ENCODE measurements around the gene KRT5. TPM values are rescaled to one million over a fixed set of nuclear protein-coding genes. Genes with fewer than 3 reads are reported as not detected.

KRT5 gene
- total RNA-seq (13.0 and 15.8 TPM in 2 replicates), polyA plus RNA-seq (7.4 and 11.3 TPM in 2 replicates)

GRCh38 chr12:52519826-52520662, at the start of gene KRT5:
Gene KRT5, minus strand, starts transcription at chr12:52520394. Its CDS starts 98 bp downstream, at chr12:52520296.
- 86% methylated on average over 29 of the region's 29 CpGs for WGBS (ENCODE audit: low lambda C conversion rate, missing lambda C conversion rate)
- peaks cover 14% of the 10 kb centered on the region for H3K4me1 ChIP-seq (ENCODE audit: insufficient read depth)
- H3K4me2 ChIP-seq: no peak within 1 kb of the TSS
- TF ChIP-seq CTCF (IDR thresholded peaks at IDR 0.05; ENCODE audit: poor library complexity) (no peak), EZH2 (IDR thresholded peaks at IDR 0.05; ENCODE audit: borderline replicate concordance) (no peak), EZH2phosphoT487 (IDR thresholded peaks at IDR 0.05; ENCODE audit: low read depth, severe bottlenecking, unreplicated experiment) (no peak)
- peak within 1 kb of the TSS; percentile 22 for H3K27ac ChIP-seq
- no peaks in the 10 kb centered on the region for H3K9me3 ChIP-seq (ENCODE audit: low read depth)
- no peak for DNase-seq (ENCODE audit: low spot score)
- H3K27me3 ChIP-seq: no peaks in the 10 kb centered on the region
- no peak within 1 kb of the TSS for H2AFZ ChIP-seq
- H3K4me3 ChIP-seq: no peak within 1 kb of the TSS
- no peaks in the 10 kb centered on the region for H3K79me2 ChIP-seq
- no peaks in the 10 kb centered on the region for H3K9me2 ChIP-seq (replicated peaks; ENCODE audit: insufficient read depth)
- no peaks in the 10 kb centered on the region for H3K36me3 ChIP-seq (replicated peaks; ENCODE audit: insufficient read depth, low read depth)
- no peaks in the 10 kb centered on the region for H4K20me1 ChIP-seq (ENCODE audit: insufficient read depth, poor library complexity, severe bottlenecking)

GRCh38 chr12:52568111-52568510, 47.9 kb upstream of the KRT5 start:
- Histone ChIP-seq H3K27ac (no peak overlapping the region), H3K4me2 (no peak overlapping the region), H3K9me2 (replicated peaks; ENCODE audit: insufficient read depth) (no peaks in the 10 kb centered on the region), H4K20me1 (ENCODE audit: insufficient read depth, poor library complexity, severe bottlenecking) (no peaks in the 10 kb centered on the region), H3K4me1 (ENCODE audit: insufficient read depth) (no peaks in the 10 kb centered on the region), H3K36me3 (replicated peaks; ENCODE audit: insufficient read depth, low read depth) (no peaks in the 10 kb centered on the region), H2AFZ (no peak overlapping the region), H3K9me3 (ENCODE audit: low read depth) (no peaks in the 10 kb centered on the region), H3K27me3 (peaks cover 19% of the 10 kb centered on the region), H3K79me2 (no peaks in the 10 kb centered on the region), H3K4me3 (no peak overlapping the region)
- no peak for DNase-seq (ENCODE audit: low spot score)
- TF ChIP-seq EZH2 (IDR thresholded peaks at IDR 0.05; ENCODE audit: borderline replicate concordance) (no peak), EZH2phosphoT487 (IDR thresholded peaks at IDR 0.05; ENCODE audit: low read depth, severe bottlenecking, unreplicated experiment) (no peak), CTCF (IDR thresholded peaks at IDR 0.05; ENCODE audit: poor library complexity) (no peak)
- WGBS (ENCODE audit: low lambda C conversion rate, missing lambda C conversion rate): 95% methylated on average over 12 of the region's 12 CpGs

GRCh38 chr12:52566847-52567291, 46.7 kb upstream of the KRT5 start:
- WGBS (ENCODE audit: low lambda C conversion rate, missing lambda C conversion rate): 83% methylated on average over 7 of the region's 8 CpGs
- Histone ChIP-seq H3K4me1 (ENCODE audit: insufficient read depth) (no peaks in the 10 kb centered on the region), H4K20me1 (ENCODE audit: insufficient read depth, poor library complexity, severe bottlenecking) (no peaks in the 10 kb centered on the region), H3K4me2 (no peak overlapping the region), H3K27me3 (peaks cover 19% of the 10 kb centered on the region), H3K79me2 (no peaks in the 10 kb centered on the region), H3K9me3 (ENCODE audit: low read depth) (no peaks in the 10 kb centered on the region), H3K9me2 (replicated peaks; ENCODE audit: insufficient read depth) (no peaks in the 10 kb centered on the region), H3K36me3 (replicated peaks; ENCODE audit: insufficient read depth, low read depth) (no peaks in the 10 kb centered on the region), H2AFZ (no peak overlapping the region), H3K4me3 (no peak overlapping the region), H3K27ac (no peak overlapping the region)
- no peak for TF ChIP-seq EZH2phosphoT487 (IDR thresholded peaks at IDR 0.05; ENCODE audit: low read depth, severe bottlenecking, unreplicated experiment)
- no peak for TF ChIP-seq EZH2 (IDR thresholded peaks at IDR 0.05; ENCODE audit: borderline replicate concordance)
- TF ChIP-seq CTCF (IDR thresholded peaks at IDR 0.05; ENCODE audit: poor library complexity): no peak
- DNase-seq (ENCODE audit: low spot score): no peak
